Measurements from ENCODE around the gene RAPGEF4.

Gene RAPGEF4

GRCh38 chr2:172955587-172955986, 219.9 kb downstream of the RAPGEF4 start:
- Histone ChIP-seq H3K4me1 (ENCODE audit: control insufficient read depth in 2 of 2, insufficient read depth in 2 of 2, low read length in 2 of 2) (no peaks in the 10 kb centered on the region), H3K36me3 (ENCODE audit: control insufficient read depth in 2 of 2, insufficient read depth in 2 of 2, low read length in 2 of 2) (no peaks in the 10 kb centered on the region), H3K27ac (ENCODE audit: low read depth in 2 of 2, low read length in 2 of 2) (no peak overlapping the region), H3K27me3 (ENCODE audit: control insufficient read depth in 2 of 2, insufficient read depth in 2 of 2, low read length in 2 of 2) (no peaks in the 10 kb centered on the region), H3K4me3 (ENCODE audit: low read length in 2 of 2) (no peak overlapping the region), H3K9me3 (ENCODE audit: control insufficient read depth in 2 of 2, low read length in 2 of 2) (no peaks in the 10 kb centered on the region), H3K9ac (ENCODE audit: low read depth in 1 of 2, low read length in 2 of 2) (no peak overlapping the region)

GRCh38 chr2:172957734-172958133, 222.1 kb downstream of the RAPGEF4 start:
- H3K4me1 ChIP-seq (ENCODE audit: control insufficient read depth in 2 of 2, insufficient read depth in 2 of 2, low read length in 2 of 2) = no peaks in the 10 kb centered on the region
- no peak overlapping the region for H3K4me3 ChIP-seq (ENCODE audit: low read length in 2 of 2)
- H3K27me3 ChIP-seq (ENCODE audit: control insufficient read depth in 2 of 2, insufficient read depth in 2 of 2, low read length in 2 of 2) = no peaks in the 10 kb centered on the region
- H3K9ac ChIP-seq (ENCODE audit: low read depth in 1 of 2, low read length in 2 of 2) = no peak overlapping the region
- H3K36me3 ChIP-seq (ENCODE audit: control insufficient read depth in 2 of 2, insufficient read depth in 2 of 2, low read length in 2 of 2) = no peaks in the 10 kb centered on the region
- no peak overlapping the region for H3K27ac ChIP-seq (ENCODE audit: low read depth in 2 of 2, low read length in 2 of 2)
- H3K9me3 ChIP-seq (ENCODE audit: control insufficient read depth in 2 of 2, low read length in 2 of 2) = no peaks in the 10 kb centered on the region

GRCh38 chr2:172962082-172962481, 226.4 kb downstream of the RAPGEF4 start:
- Histone ChIP-seq H3K27ac (ENCODE audit: low read depth in 2 of 2, low read length in 2 of 2) (no peak overlapping the region), H3K4me3 (ENCODE audit: low read length in 2 of 2) (no peak overlapping the region), H3K27me3 (ENCODE audit: control insufficient read depth in 2 of 2, insufficient read depth in 2 of 2, low read length in 2 of 2) (no peaks in the 10 kb centered on the region), H3K36me3 (ENCODE audit: control insufficient read depth in 2 of 2, insufficient read depth in 2 of 2, low read length in 2 of 2) (no peaks in the 10 kb centered on the region), H3K4me1 (ENCODE audit: control insufficient read depth in 2 of 2, insufficient read depth in 2 of 2, low read length in 2 of 2) (no peaks in the 10 kb centered on the region), H3K9ac (ENCODE audit: low read depth in 1 of 2, low read length in 2 of 2) (no peak overlapping the region), H3K9me3 (ENCODE audit: control insufficient read depth in 2 of 2, low read length in 2 of 2) (no peaks in the 10 kb centered on the region)

- H3K36me3 ChIP-seq (ENCODE audit: control insufficient read depth in 2 of 2, insufficient read depth in 2 of 2, low read length in 2 of 2) = no peaks in the 10 kb centered on the region
- no peaks in the 10 kb centered on the region for H3K27me3 ChIP-seq (ENCODE audit: control insufficient read depth in 2 of 2, insufficient read depth in 2 of 2, low read length in 2 of 2)
- H3K9ac ChIP-seq (ENCODE audit: low read depth in 1 of 2, low read length in 2 of 2) = no peak overlapping the region
- H3K4me3 ChIP-seq (ENCODE audit: low read length in 2 of 2) = no peak overlapping the region
- peaks cover 0 to 3% of the 10 kb centered on the region in 2 donors for H3K4me1 ChIP-seq (ENCODE audit: control insufficient read depth in 2 of 2, insufficient read depth in 2 of 2, low read length in 2 of 2)
- no peak overlapping the region for H3K27ac ChIP-seq (ENCODE audit: low read depth in 2 of 2, low read length in 2 of 2)
- H3K9me3 ChIP-seq (ENCODE audit: control insufficient read depth in 2 of 2, low read length in 2 of 2) = no peaks in the 10 kb centered on the region
These were observed 227.2 kb downstream of the RAPGEF4 start for GRCh38 chr2:172962824-172963223.

- no peak overlapping the region for H3K27ac ChIP-seq (ENCODE audit: low read depth in 2 of 2, low read length in 2 of 2)
- H3K4me1 ChIP-seq (ENCODE audit: control insufficient read depth in 2 of 2, insufficient read depth in 2 of 2, low read length in 2 of 2) = peaks cover 0 to 3% of the 10 kb centered on the region in 2 donors
- H3K4me3 ChIP-seq (ENCODE audit: low read length in 2 of 2) = no peak overlapping the region
- H3K27me3 ChIP-seq (ENCODE audit: control insufficient read depth in 2 of 2, insufficient read depth in 2 of 2, low read length in 2 of 2) = no peaks in the 10 kb centered on the region
- no peaks in the 10 kb centered on the region for H3K36me3 ChIP-seq (ENCODE audit: control insufficient read depth in 2 of 2, insufficient read depth in 2 of 2, low read length in 2 of 2)
- no peak overlapping the region for H3K9ac ChIP-seq (ENCODE audit: low read depth in 1 of 2, low read length in 2 of 2)
- no peaks in the 10 kb centered on the region for H3K9me3 ChIP-seq (ENCODE audit: control insufficient read depth in 2 of 2, low read length in 2 of 2)
These were observed 229.0 kb downstream of the RAPGEF4 start for GRCh38 chr2:172964511-172965139.

GRCh38 chr2:172965433-172966212, 230.0 kb downstream of the RAPGEF4 start:
- H3K9ac ChIP-seq (ENCODE audit: low read depth in 1 of 2, low read length in 2 of 2) = no peak overlapping the region
- H3K27me3 ChIP-seq (ENCODE audit: control insufficient read depth in 2 of 2, insufficient read depth in 2 of 2, low read length in 2 of 2) = no peaks in the 10 kb centered on the region
- H3K27ac ChIP-seq (ENCODE audit: low read depth in 2 of 2, low read length in 2 of 2) = no peak overlapping the region
- H3K36me3 ChIP-seq (ENCODE audit: control insufficient read depth in 2 of 2, insufficient read depth in 2 of 2, low read length in 2 of 2) = no peaks in the 10 kb centered on the region
- peaks cover 0 to 3% of the 10 kb centered on the region in 2 donors for H3K4me1 ChIP-seq (ENCODE audit: control insufficient read depth in 2 of 2, insufficient read depth in 2 of 2, low read length in 2 of 2)
- no peak overlapping the region for H3K4me3 ChIP-seq (ENCODE audit: low read length in 2 of 2)
- H3K9me3 ChIP-seq (ENCODE audit: control insufficient read depth in 2 of 2, low read length in 2 of 2) = no peaks in the 10 kb centered on the region

GRCh38 chr2:172967036-172967982, 231.7 kb downstream of the RAPGEF4 start:
- Histone ChIP-seq H3K27ac (ENCODE audit: low read depth in 2 of 2, low read length in 2 of 2) (no peak overlapping the region), H3K36me3 (ENCODE audit: control insufficient read depth in 2 of 2, insufficient read depth in 2 of 2, low read length in 2 of 2) (no peaks in the 10 kb centered on the region), H3K4me3 (ENCODE audit: low read length in 2 of 2) (no peak overlapping the region)

GRCh38 chr2:172968061-172968469, 232.4 kb downstream of the RAPGEF4 start:
- H3K4me3 ChIP-seq (ENCODE audit: low read length in 2 of 2) = no peak overlapping the region
- H3K27me3 ChIP-seq (ENCODE audit: control insufficient read depth in 2 of 2, insufficient read depth in 2 of 2, low read length in 2 of 2) = no peaks in the 10 kb centered on the region
- H3K27ac ChIP-seq (ENCODE audit: low read depth in 2 of 2, low read length in 2 of 2) = no peak overlapping the region
- H3K36me3 ChIP-seq (ENCODE audit: control insufficient read depth in 2 of 2, insufficient read depth in 2 of 2, low read length in 2 of 2) = no peaks in the 10 kb centered on the region
- peaks cover 0 to 3% of the 10 kb centered on the region in 2 donors for H3K4me1 ChIP-seq (ENCODE audit: control insufficient read depth in 2 of 2, insufficient read depth in 2 of 2, low read length in 2 of 2)
- H3K9ac ChIP-seq (ENCODE audit: low read depth in 1 of 2, low read length in 2 of 2) = no peak overlapping the region
- no peaks in the 10 kb centered on the region for H3K9me3 ChIP-seq (ENCODE audit: control insufficient read depth in 2 of 2, low read length in 2 of 2)

More at GRCh38 chr2:172967036-172967982, 231.7 kb downstream of the RAPGEF4 start:
- Histone ChIP-seq H3K9me3 (ENCODE audit: control insufficient read depth in 2 of 2, low read length in 2 of 2) (no peaks in the 10 kb centered on the region), H3K4me1 (ENCODE audit: control insufficient read depth in 2 of 2, insufficient read depth in 2 of 2, low read length in 2 of 2) (peaks cover 0 to 3% of the 10 kb centered on the region in 2 donors), H3K9ac (ENCODE audit: low read depth in 1 of 2, low read length in 2 of 2) (no peak overlapping the region), H3K27me3 (ENCODE audit: control insufficient read depth in 2 of 2, insufficient read depth in 2 of 2, low read length in 2 of 2) (no peaks in the 10 kb centered on the region)

- Histone ChIP-seq H3K9me3 (ENCODE audit: control insufficient read depth in 2 of 2, low read length in 2 of 2) (no peaks in the 10 kb centered on the region), H3K27ac (ENCODE audit: low read depth in 2 of 2, low read length in 2 of 2) (no peak overlapping the region), H3K36me3 (ENCODE audit: control insufficient read depth in 2 of 2, insufficient read depth in 2 of 2, low read length in 2 of 2) (no peaks in the 10 kb centered on the region), H3K4me3 (ENCODE audit: low read length in 2 of 2) (no peak overlapping the region), H3K9ac (ENCODE audit: low read depth in 1 of 2, low read length in 2 of 2) (no peak overlapping the region), H3K4me1 (ENCODE audit: control insufficient read depth in 2 of 2, insufficient read depth in 2 of 2, low read length in 2 of 2) (peaks cover 0 to 3% of the 10 kb centered on the region in 2 donors), H3K27me3 (ENCODE audit: control insufficient read depth in 2 of 2, insufficient read depth in 2 of 2, low read length in 2 of 2) (no peaks in the 10 kb centered on the region)
These were observed 233.5 kb downstream of the RAPGEF4 start for GRCh38 chr2:172969166-172969565.

GRCh38 chr2:172969609-172970008, 234.0 kb downstream of the RAPGEF4 start:
- H3K4me3 ChIP-seq (ENCODE audit: low read length in 2 of 2) = no peak overlapping the region
- no peaks in the 10 kb centered on the region for H3K36me3 ChIP-seq (ENCODE audit: control insufficient read depth in 2 of 2, insufficient read depth in 2 of 2, low read length in 2 of 2)
- no peak overlapping the region for H3K9ac ChIP-seq (ENCODE audit: low read depth in 1 of 2, low read length in 2 of 2)
- H3K27me3 ChIP-seq (ENCODE audit: control insufficient read depth in 2 of 2, insufficient read depth in 2 of 2, low read length in 2 of 2) = no peaks in the 10 kb centered on the region
- no peak overlapping the region for H3K27ac ChIP-seq (ENCODE audit: low read depth in 2 of 2, low read length in 2 of 2)
- peaks cover 0 to 3% of the 10 kb centered on the region in 2 donors for H3K4me1 ChIP-seq (ENCODE audit: control insufficient read depth in 2 of 2, insufficient read depth in 2 of 2, low read length in 2 of 2)
- no peaks in the 10 kb centered on the region for H3K9me3 ChIP-seq (ENCODE audit: control insufficient read depth in 2 of 2, low read length in 2 of 2)
